Endometrial microvascular endothelial cells (primary cell): ENCODE data around the gene TMEM252. TPM values are rescaled to one million over a fixed set of nuclear protein-coding genes. Genes with fewer than 3 reads are reported as not detected.

Source experiments
- in situ Hi-C: cut with HindIII; loops from 2 replicates; pipeline ENCODE4 v1.10.0; 2017; ENCODE audit warnings: low sequenced_read_pairs, low pct_unique_long_range_greater_than_20kb; ENCODE audit errors: inconsistent ontology term
- total RNA-seq: library from RNA; depleted of rRNA; stranded (reverse); fragments of >200 nt; gene quantifications from one replicate; pipeline ENCODE4 v1.2.3, GENCODE V29; 2015; ENCODE audit errors: inconsistent ontology term

TMEM252 gene
- total RNA-seq, 1 donor from 2014 or later = not detected

GRCh38 chr9:68506551-68506950 lies 34.1 kb downstream of the TMEM252 start:
- in situ Hi-C loops = no loop called here

- in situ Hi-C loops = no loop called here
Observed at GRCh38 chr9:68505681-68506409, 34.8 kb downstream of the TMEM252 start.

- in situ Hi-C loops = no loop called here
Observed at GRCh38 chr9:68502279-68502678, 38.4 kb downstream of the TMEM252 start.

GRCh38 chr9:68500457-68501381 lies 40.0 kb downstream of the TMEM252 start:
- in situ Hi-C loops = no loop called here

GRCh38 chr9:68498816-68499215 lies 41.9 kb downstream of the TMEM252 start:
- in situ Hi-C loops = no loop called here

GRCh38 chr9:68497629-68498028 lies 43.1 kb downstream of the TMEM252 start:
- in situ Hi-C loops = no loop called here

- in situ Hi-C loops = no loop called here
Observed at GRCh38 chr9:68496356-68496755, 44.3 kb downstream of the TMEM252 start.

GRCh38 chr9:68495247-68495646 lies 45.4 kb downstream of the TMEM252 start:
- in situ Hi-C loops = no loop called here

GRCh38 chr9:68493958-68494577 lies 46.6 kb downstream of the TMEM252 start:
- in situ Hi-C loops = no loop called here

GRCh38 chr9:68493541-68493940 lies 47.1 kb downstream of the TMEM252 start:
- in situ Hi-C loops = no loop called here

GRCh38 chr9:68492806-68493205 lies 47.9 kb downstream of the TMEM252 start:
- in situ Hi-C loops = no loop called here

- in situ Hi-C loops = no loop called here
Observed at GRCh38 chr9:68489646-68490045, 51.0 kb downstream of the TMEM252 start.

- in situ Hi-C loops = no loop called here
Observed at GRCh38 chr9:68488126-68488525, 52.6 kb downstream of the TMEM252 start.

Other genes starting within 250 kb of the TMEM252 start
- gene FOXD4L3, start 238.0 kb downstream of the TMEM252 start, total RNA-seq = not detected
- gene PGM5, start 184.3 kb downstream of the TMEM252 start, total RNA-seq = not detected
- gene PIP5K1B, start 164.4 kb upstream of the TMEM252 start, total RNA-seq = not detected